GM21576 (cell line): Measurements from ENCODE around the gene SOX9.

Experiments
- ATAC-seq: cut with Tn5 transposase; IDR thresholded peaks from one replicate; pipeline ENCODE4 v1.9.1; 2021; ENCODE audit warnings: mild to moderate bottlenecking, moderate library complexity; ENCODE audit not compliant: unreplicated experiment

Gene SOX9

DNA sequence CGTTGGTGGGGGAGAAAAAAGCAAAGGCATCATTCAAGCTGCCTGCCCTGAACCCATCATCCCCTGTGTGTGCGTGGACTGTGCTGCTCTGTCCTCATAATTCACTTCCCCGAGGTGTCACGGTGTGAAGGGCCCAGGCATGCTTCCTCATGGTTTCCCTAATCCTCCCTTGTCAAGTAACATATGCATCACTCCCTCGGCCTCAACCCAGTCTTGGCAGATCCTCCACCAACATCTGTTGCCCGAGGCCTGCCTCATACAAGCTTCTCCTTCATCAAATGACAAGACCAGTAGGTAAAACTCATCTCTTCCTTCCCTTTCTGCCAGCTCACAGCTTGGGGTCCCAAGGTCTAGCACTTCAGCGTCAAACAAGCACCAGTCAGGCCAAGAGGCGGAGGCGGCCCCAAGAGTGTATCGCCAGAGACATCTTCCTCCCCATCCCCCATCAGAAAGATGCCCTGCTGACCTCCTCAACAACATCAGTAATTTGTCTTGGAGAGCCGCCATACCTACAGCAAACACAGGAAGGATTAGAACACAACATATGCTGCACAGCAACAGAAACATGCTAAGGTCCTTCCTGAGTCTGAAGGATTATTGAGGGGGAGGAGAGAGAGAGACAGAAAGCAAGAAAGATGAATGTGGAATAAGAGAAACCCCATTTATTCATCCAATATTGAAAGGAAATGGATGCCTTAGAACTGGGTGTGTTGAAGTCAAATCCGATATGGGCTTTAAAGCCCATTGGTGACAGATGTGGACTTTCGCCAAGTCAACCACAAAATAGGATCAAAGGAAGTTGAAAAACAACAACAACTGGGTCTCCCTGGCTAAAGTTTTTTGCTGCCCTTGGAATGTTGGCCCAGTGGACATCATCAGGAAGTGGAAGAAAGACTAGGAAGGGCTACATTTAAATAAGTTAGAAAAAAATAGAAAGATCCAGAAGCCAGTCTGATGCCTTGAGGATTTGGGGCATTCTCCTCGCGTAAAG is 38.4 kb downstream of the SOX9 start:
- ATAC-seq, result no peak

DNA sequence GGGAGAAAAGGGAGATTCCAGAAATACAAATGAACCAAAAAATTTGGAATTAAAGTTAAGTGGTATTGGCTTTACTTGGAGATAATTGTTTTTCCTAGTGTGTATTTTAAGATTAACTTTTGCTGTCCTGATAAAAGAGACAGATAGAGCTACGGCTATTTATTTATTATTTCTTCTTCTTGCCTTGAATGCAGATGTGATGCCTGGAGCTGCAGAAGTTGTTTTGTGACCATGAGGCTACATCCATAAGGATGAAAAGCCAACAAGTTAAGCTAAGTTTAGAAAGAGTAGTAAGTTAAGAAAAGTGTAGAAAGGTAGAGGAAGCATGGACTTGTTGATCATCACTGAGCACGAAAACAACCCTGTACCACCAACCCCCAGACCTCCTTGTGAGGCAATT is 41.7 kb downstream of the SOX9 start:
- no peak for ATAC-seq

DNA sequence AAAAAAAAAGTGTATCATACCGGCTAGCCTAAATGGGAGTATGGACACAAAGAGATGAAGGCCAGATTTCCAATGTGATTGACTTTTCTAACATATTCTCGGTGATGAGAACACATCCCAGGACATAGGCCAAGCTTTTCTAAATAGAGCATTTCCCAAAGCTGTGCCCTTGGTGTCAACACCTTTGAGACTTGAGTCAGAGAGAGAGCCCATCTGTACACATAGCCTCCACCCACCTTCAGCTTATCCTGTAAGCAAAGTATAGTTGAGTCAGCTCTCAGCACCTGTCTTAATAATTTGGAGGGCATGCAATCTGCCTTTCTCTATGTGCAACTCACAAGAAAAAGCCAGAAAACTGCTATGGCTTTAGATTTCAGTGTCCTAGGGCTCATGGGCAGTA is 42.7 kb downstream of the SOX9 start:
- no peak for ATAC-seq

DNA sequence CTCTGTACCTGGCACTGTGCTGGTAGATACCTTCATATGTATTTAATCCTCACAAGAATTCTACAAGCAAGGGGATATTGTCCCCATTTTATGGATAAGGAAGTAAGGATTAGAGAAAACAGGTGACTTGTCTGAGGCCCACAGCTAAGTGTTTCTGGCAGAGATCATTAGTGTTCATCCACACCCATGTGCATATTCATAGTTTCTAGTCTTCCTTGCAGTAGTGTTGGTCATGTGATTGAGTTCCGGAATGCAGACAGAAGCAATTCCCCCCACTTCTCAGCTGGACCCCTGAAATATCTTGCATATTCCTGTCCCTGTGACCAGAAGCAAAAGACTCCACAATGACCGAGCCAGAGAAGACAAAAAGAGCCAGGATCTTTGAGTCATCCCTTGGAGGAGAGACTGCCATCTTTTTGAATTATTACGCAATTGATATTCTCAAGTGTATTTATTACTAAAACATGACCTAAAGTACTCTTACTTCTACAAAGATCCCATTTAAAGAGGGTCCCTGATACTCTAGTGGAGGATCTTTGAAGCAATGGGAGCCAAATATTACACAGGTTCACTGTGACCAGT is 43.4 kb downstream of the SOX9 start:
- no peak for ATAC-seq

DNA sequence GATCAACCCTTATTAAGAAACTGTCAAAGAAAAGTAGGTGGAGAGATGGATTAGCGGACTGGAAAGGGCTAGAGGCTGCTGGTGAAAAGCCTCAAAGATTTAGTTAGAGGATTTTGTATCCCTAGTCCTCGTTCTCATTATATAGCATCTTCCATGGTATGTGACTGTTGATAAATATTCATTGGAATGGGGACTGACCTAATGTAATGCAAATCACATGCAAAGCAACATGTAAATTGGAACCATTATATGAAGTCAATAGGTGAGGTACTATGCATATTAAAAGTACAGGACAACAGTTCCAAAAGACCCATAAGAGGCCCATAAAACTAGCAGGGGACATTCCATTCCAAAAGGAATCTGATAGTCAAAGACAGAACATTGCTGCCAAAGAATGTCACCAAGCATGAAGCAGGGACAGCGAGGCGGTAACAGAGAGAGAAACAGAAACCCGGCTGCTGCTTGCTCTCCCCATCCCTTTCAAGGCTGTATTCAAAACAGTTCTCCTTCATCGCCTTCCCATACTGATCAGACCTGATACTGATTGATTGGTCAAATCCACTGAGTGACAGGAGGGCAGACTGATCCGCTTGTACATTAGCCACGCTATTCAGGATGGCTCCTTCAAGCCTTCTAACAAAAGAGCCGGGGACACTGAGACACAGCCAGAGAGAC is 44.5 kb downstream of the SOX9 start:
- no peak for ATAC-seq

DNA sequence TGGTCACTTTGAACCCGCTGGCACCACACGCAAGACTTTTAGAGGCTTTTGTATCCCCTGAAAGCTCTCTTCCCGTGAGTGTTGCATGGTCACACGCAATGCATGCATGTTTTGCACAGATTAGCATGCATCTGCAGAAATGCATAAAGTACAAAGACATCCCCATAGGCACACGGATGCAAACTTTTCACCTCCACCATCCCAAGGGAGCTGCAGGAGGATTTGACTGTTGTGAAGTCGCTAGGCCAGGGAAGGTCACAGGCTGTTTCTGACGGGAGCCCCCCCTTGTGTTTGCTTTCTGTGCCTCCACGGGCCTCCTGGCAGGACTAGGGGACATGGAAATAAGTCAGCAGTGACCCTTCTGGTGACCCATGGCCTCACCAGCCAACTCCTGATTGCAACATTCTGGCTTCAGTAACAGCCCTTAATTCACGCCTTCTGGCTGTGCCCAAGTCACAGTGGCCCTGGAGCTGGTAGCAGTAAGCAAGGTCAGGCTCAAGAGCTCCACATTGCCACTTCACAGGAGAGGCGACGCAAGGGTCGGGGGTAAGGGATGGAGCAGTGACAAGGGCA is 45.1 kb downstream of the SOX9 start:
- no peak for ATAC-seq

DNA sequence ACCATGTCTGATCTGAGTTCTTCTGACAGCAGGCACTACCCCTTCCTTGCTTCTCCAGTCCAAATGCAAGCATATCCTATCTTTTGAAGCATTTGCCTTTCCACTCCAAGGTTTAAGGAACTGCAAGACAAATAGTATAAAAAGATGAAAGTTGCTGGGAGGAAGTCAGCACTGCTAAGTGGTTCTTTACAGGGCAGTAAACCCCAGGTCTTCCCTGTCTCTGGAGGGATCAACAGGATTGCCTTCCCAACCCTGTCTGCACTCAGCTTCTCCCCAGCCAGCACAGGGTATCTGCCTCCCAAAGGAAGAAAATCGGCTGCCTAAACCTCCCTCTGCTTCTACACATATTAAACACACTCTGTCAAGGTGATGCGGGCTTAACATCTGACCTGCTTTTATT is 46.8 kb downstream of the SOX9 start:
- ATAC-seq, result no peak

DNA sequence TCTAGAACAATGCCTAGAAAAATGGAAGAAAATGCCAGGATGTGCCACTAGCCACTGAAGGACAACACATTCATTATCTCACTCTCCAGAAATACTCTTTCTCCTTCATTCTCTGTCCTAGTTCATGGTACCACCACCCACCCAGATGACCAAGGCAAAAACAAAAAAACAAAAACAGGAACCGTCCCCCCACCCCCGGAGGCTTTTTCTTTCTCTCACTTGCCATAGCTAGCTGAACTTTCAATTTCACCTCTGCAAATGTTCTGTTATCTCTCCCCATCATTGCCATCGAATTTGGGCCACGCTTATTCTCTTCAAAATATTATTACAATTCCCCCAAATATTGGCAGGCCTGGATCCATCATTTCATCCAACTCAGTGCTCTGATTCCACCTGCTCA is 49.0 kb downstream of the SOX9 start:
- no peak for ATAC-seq

DNA sequence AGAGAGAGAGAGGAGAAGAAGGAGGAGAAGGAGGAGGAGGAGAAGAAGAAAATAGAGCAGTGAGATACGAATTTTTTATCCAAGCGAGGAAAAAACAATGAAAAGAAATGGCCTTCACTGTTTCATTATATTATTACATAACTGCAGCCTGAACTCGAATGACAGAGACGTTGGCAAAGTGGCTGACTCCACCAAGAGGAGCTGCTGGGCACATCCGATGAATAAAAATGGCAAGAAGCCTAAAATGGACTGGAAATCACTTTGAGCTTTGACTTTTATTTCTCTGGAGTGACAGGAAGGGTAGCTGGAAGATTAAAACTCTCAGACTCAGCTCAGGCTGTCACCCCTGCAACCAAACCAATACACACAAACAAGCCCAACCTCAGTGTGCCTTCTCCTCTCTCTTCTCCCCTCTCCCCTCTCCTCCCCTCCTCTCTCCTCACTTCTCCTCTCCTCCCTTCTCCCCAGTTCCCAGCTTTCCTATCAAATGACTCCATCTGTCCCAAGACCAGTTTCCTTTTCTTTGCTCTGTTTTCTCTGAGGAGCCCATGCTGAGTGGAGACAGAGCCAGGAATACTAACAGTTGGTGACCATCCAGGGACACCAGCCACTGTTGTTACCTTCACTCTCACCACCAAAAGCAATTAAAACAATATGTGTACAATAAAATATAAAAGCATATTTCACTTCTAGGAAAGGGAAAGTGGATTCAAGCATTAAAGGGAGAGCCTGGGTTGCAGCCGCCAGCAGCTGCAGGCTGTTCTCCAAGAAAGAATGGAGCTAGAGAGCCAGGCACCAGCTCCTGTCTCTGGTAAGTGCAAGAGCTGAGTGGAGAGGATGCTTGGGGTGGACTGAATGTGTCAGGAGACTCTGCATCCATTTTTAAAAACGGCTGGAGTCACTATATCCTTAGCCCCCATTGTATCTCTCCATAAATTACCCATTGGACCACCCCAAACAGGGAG is 51.2 kb downstream of the SOX9 start:
- ATAC-seq, result no peak

DNA sequence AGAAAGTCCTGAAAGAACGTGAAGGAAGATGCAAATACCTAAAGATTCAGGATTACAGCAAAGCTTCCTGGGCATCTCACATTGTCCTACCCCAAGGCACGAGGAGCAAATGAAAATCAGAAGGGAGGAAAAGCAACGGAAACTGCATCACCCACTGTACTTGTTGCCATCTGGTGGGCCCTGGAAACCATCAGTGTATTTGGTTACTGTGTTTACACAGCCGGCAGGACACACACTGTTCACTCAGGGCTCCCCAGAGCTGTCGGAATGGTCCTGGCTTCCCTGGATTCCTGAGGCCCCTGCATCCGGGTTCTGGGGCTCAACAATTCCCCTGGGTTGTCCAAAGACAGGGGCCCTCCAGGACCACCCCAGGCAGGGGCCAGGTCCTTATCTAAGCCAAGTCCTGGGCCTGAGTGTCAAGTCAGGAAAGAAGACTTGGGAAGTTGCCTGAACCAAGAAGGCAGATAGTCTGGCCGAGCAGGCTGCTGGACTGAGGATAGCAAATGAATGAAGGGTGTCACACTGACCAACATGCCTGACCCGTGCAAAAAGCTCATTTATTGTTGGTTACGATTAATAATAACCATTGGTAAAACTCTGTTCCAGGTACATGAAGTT is 52.8 kb downstream of the SOX9 start:
- ATAC-seq, result no peak

DNA sequence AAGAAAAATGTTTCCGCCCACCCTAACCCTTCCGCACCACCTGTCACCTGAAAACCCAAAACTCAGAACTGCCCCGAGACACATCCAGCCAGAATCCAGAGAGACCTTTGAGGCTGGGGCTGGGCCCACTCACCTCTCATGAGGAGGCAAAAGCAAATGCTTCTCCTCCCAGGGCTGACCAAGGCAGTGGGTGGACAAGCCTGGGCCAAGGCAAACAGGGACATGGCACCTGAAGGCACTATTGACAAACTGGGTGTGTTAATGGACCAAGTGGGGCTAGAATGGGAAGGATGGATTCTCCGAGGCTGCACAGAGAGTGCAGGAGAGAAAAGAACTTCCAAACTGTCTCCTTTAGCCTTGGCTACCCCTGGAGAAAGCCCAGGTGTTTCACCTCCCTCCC is 54.4 kb downstream of the SOX9 start:
- ATAC-seq, result no peak
